Esophagus muscularis mucosa (tissue), 4 donors: ENCODE data around the gene CAPN2. TPM values are rescaled to one million over a fixed set of nuclear protein-coding genes. Genes with fewer than 3 reads are reported as not detected.

Source experiments
- DNase-seq: peaks from one replicate; pipeline ENCODE4 v3.0.0-alpha.2; 2017; ENCODE audit errors: extremely low spot score
- H3K27ac ChIP-seq, 4 donors: fragments of 200-600 bp; sonication (generic); replicated peaks in 1 of 4; 1 replicate in 3 of 4; 2 replicates in 1 of 4; pipeline ENCODE4 v1.5.1; 2016 to 2019; ENCODE audit warnings: mild to moderate bottlenecking in 1 of 4
- H3K27me3 ChIP-seq, 4 donors: fragments of 200-600 bp; sonication (generic); one replicate each; pipeline versions ENCODE4 v1.5.1 to v1.6.0; 2016 to 2019
- H3K36me3 ChIP-seq, 4 donors: fragments of 200-600 bp; sonication (generic); one replicate each; pipeline ENCODE4 v1.5.1; 2016 to 2019
- H3K4me1 ChIP-seq, 4 donors: fragments of 200-600 bp; sonication (generic); one replicate each; pipeline ENCODE4 v1.5.1; 2016 to 2019
- H3K4me3 ChIP-seq, 4 donors: fragments of 200-600 bp; sonication (generic); 1 replicate in 2 of 4; 2 replicates in 2 of 4; pipeline ENCODE4 v1.5.1; 2016 to 2019; ENCODE audit warnings: mild to moderate bottlenecking in 4 of 4, moderate library complexity in 1 of 4
- H3K9me3 ChIP-seq, 4 donors: fragments of 200-600 bp; sonication (generic); 1 replicate in 3 of 4; 2 replicates in 1 of 4; pipeline ENCODE4 v1.5.1; 2016 to 2019
- EP300 ChIP-seq: sonication (generic); formaldehyde crosslinking; IDR thresholded peaks from one replicate; pipeline ENCODE4 v1.6.1; 2017; ENCODE audit warnings: antibody characterized with exemption
- POLR2A ChIP-seq: fragments of 450-650 bp; IDR thresholded peaks from one replicate; pipeline ENCODE4 v1.6.1; 2017; ENCODE audit warnings: antibody characterized with exemption, moderate library complexity, mild to moderate bottlenecking, low read depth
- POLR2AphosphoS5 ChIP-seq, 2 donors: sonication (generic); formaldehyde crosslinking; IDR thresholded peaks; one replicate each; pipeline ENCODE4 v1.6.1; 2017; ENCODE audit warnings: antibody characterized with exemption in 2 of 2
- WGBS: methylation state at CpG from one replicate; pipeline ENCODE4 v1.1.5; 2018; 5-methylcytosine and 5-hydroxymethylcytosine counted together
- intact Hi-C: fragments of 100-400 bp; cut with DNase I; formaldehyde crosslinking; loops from one replicate; pipeline ENCODE4 v1.15.1; 2023
- small RNA-seq, 3 donors: library from RNA; depleted of rRNA; stranded (forward); fragments of <200 nt; gene quantifications; one replicate each; pipeline ENCODE3, GENCODE V24; 2016
- total RNA-seq, 4 donors: library from RNA; depleted of rRNA; stranded (reverse); fragments of >200 nt; gene quantifications; one replicate each; pipeline versions ENCODE4 v1.1.0 to v1.2.1, GENCODE V29; 2016
- TF ChIP-seq, protein P1 (sequence below), 3 experiments: fragments of 200-600 bp in 2 of 3; fragments of 450-650 bp in 1 of 3; sonication (generic) in 2 of 3; IDR thresholded peaks; one replicate each; pipeline ENCODE4 v1.5.1; 2017 to 2019; ENCODE audit warnings: antibody characterized with exemption in 3 of 3, mild to moderate bottlenecking in 2 of 3, moderate library complexity in 1 of 3

The CAPN2 gene
- total RNA-seq, 4 donors from 2014 or later = 91.9 to 231 (median 161) TPM

DNA sequence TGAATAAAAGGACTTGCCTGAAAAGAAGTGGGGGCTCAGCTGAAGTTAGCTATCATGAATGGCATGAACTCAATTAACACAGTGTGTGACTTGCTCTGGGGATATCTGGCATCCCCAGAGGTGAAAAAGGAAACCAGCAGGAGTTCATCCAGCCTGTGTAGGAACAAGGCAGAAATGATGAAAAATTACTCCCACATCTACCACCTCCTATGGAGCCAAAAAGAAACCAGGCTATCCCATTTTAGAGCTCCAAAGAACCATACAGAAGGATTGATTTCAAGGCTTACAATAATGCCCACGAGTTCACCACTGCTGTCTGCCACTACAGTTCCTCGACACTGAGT is 108.1 kb downstream of the CAPN2 start:
- Histone ChIP-seq H3K36me3 (peaks cover 0 to 28% (median 9%) of the 10 kb centered on the region in 4 donors), H3K4me1 (peaks cover 12 to 57% (median 22%) of the 10 kb centered on the region in 4 donors), H3K9me3 (no peaks in the 10 kb centered on the region), H3K4me3 (no peak overlapping the region), H3K27me3 (no peaks in the 10 kb centered on the region), H3K27ac (no peak overlapping the region)
- intact Hi-C loops = no loop called here
- TF ChIP-seq EP300 (no peak), POLR2A (no peak), POLR2AphosphoS5 (IDR thresholded peaks at IDR 0.05) (no peak)
- TF ChIP-seq, protein P1, sequence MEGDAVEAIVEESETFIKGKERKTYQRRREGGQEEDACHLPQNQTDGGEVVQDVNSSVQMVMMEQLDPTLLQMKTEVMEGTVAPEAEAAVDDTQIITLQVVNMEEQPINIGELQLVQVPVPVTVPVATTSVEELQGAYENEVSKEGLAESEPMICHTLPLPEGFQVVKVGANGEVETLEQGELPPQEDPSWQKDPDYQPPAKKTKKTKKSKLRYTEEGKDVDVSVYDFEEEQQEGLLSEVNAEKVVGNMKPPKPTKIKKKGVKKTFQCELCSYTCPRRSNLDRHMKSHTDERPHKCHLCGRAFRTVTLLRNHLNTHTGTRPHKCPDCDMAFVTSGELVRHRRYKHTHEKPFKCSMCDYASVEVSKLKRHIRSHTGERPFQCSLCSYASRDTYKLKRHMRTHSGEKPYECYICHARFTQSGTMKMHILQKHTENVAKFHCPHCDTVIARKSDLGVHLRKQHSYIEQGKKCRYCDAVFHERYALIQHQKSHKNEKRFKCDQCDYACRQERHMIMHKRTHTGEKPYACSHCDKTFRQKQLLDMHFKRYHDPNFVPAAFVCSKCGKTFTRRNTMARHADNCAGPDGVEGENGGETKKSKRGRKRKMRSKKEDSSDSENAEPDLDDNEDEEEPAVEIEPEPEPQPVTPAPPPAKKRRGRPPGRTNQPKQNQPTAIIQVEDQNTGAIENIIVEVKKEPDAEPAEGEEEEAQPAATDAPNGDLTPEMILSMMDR (IDR thresholded peaks at IDR 0.05) = no peak
- WGBS = 78% methylated on average over 2 of the region's 2 CpGs
- no peak for DNase-seq

DNA sequence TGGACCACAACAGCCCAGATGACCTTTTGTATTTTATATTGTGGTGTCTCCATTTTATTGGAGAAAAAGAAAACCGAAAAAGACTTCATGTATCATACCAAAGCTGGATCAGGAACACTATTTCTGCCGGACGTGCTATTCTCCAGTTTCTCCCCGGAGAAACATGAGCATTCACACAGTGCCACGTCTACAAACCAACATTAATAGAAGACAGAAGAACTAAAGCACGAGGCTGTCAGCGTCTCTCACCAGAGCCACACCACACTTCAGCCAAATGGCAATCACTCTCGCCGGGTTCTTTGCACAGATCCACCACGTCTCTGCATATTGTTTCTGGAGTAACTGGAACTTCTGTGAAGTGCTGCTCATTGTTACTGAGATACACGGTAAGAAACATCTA is 108.6 kb downstream of the CAPN2 start:
- intact Hi-C loops = no loop called here
- WGBS = 91% methylated on average over 11 of the region's 11 CpGs
- Histone ChIP-seq H3K36me3 (peaks cover 0 to 28% (median 9%) of the 10 kb centered on the region in 4 donors), H3K27me3 (no peaks in the 10 kb centered on the region), H3K4me3 (no peak overlapping the region), H3K4me1 (peaks cover 11 to 57% (median 24%) of the 10 kb centered on the region in 4 donors), H3K9me3 (no peaks in the 10 kb centered on the region), H3K27ac (no peak overlapping the region)
- no peak for DNase-seq
- TF ChIP-seq POLR2AphosphoS5 (IDR thresholded peaks at IDR 0.05) (no peak), EP300 (no peak), POLR2A (no peak)
- TF ChIP-seq, protein P1 (IDR thresholded peaks at IDR 0.05) = no peak

DNA sequence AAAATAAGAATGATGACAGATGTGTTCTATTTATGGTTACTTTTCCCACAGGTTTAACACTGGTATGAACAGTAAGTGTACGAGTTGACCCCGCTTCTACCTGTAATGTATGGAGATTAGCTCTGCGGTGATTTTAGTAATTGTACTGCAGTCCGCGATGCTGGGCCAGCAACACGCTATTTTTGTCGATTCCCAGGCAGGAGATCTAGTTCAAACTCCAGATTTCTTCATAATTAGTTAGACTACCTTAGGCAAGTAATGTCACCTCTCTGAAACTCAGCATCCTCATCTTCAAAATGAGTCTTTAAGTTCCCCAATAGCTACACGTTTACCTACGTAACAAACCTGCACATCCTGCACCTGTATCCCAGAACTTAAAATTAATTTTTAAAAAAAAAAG is 111.9 kb downstream of the CAPN2 start:
- TF ChIP-seq EP300 (no peak), POLR2AphosphoS5 (IDR thresholded peaks at IDR 0.05) (no peak), POLR2A (no peak)
- TF ChIP-seq, protein P1 (IDR thresholded peaks at IDR 0.05) = no peak

DNA sequence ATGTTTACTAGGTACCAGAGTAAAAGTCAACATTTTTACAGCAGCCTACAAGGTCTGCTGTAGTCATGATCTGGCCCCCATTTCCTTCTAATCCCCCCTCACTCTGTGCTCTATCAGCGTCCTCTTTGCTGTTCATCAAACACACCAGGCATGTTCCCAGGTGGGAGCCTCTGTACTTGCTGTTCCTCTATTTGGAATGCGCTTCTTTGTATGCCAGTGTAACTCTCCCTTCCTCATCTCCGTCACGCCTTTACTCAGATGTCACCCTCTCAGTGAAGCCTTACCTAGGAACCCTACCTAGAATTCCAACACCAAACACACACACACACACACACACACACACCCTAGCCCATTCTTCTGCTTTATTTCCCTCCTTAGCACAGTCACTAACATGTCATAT is 112.4 kb downstream of the CAPN2 start:
- no peak for DNase-seq
- H3K27me3 ChIP-seq = no peaks in the 10 kb centered on the region
- TF ChIP-seq EP300 = no peak
- TF ChIP-seq, protein P1 (IDR thresholded peaks at IDR 0.05) = no peak
- TF ChIP-seq POLR2AphosphoS5 (IDR thresholded peaks at IDR 0.05) = no peak
- no peak for TF ChIP-seq POLR2A
- no peak overlapping the region for H3K4me3 ChIP-seq
- 89% methylated on average over 4 of the region's 4 CpGs for WGBS
- no peak overlapping the region for H3K27ac ChIP-seq
- intact Hi-C loops = no loop called here
- H3K36me3 ChIP-seq = peaks cover 0 to 8% (median 6%) of the 10 kb centered on the region in 4 donors
- H3K4me1 ChIP-seq = peaks cover 13 to 62% (median 35%) of the 10 kb centered on the region in 4 donors
- H3K9me3 ChIP-seq = no peaks in the 10 kb centered on the region

More for the DNA sequence above, 111.9 kb downstream of the CAPN2 start:
- Histone ChIP-seq H3K36me3 (peaks cover 0 to 12% (median 8%) of the 10 kb centered on the region in 4 donors), H3K27ac (no peak overlapping the region), H3K9me3 (no peaks in the 10 kb centered on the region), H3K27me3 (no peaks in the 10 kb centered on the region), H3K4me3 (no peak overlapping the region), H3K4me1 (peaks cover 17 to 66% (median 38%) of the 10 kb centered on the region in 4 donors)
- intact Hi-C loops = no loop called here
- DNase-seq = no peak
- WGBS = 93% methylated on average over 9 of the region's 9 CpGs

Small RNAs within 50 kb of the gene (small RNA-seq; reads per million reads assigned to genes)
- 0 reads per million in 3 donors for gene RNU6-1248P

Other genes starting within 250 kb of the CAPN2 start
- 1 to 10 TPM in 1 of 4 donors, not detected in 3; 1.0 TPM for gene CAPN8, start 46.8 kb upstream of the CAPN2 start, total RNA-seq
- gene TP53BP2, start 133.4 kb downstream of the CAPN2 start, total RNA-seq = 100 to 1,000 TPM in 1 of 4 donors, 10 to 100 TPM in 3; 26.6 to 106 (median 43.8) TPM